KOPT-K1 (cell line): ENCODE measurements around the gene RPS29.
"Not testable (repeated sequence)": the region's sequence is repeated elsewhere in the genome, so short reads cannot be mapped to it uniquely, and the experiment has no call there.

ENCODE experiments used
- H3K27ac ChIP-seq: fragments of 200-600 bp; sonication (generic); 2 replicates; pipeline ENCODE4 v1.5.1; 2016; ENCODE audit warnings: antibody characterized with exemption, mild to moderate bottlenecking, low read depth, low read length; ENCODE audit not compliant: poor library complexity, severe bottlenecking
- H3K36me3 ChIP-seq: fragments of 200-600 bp; sonication (generic); 2 replicates; pipeline ENCODE4 v1.5.1; 2017; ENCODE audit warnings: antibody characterized with exemption, mild to moderate bottlenecking, low read length, moderate library complexity; ENCODE audit not compliant: insufficient read depth
- H3K9me3 ChIP-seq: fragments of 200-600 bp; sonication (generic); 2 replicates; pipeline ENCODE4 v1.5.1; 2017; ENCODE audit warnings: antibody characterized with exemption, low read length, mild to moderate bottlenecking; ENCODE audit not compliant: insufficient read depth, poor library complexity, severe bottlenecking

RPS29 gene

GRCh38 chr14:49585803-49586672 is at the start of gene RPS29:
Gene RPS29, minus strand, starts transcription at chr14:49586380. Its CDS starts 34 bp downstream, at chr14:49586346.
- H3K9me3 ChIP-seq, result no peaks in the 10 kb centered on the region
- H3K36me3 ChIP-seq, result peaks cover 46% of the 10 kb centered on the region
- H3K27ac ChIP-seq, result peak within 1 kb of the TSS; percentile 92

- Histone ChIP-seq H3K27ac (peak within 1 kb of the TSS; percentile 83), H3K36me3 (peaks cover 44% of the 10 kb centered on the region), H3K9me3 (no peaks in the 10 kb centered on the region)
These were observed 48.6 kb upstream of the RPS29 start, which contains the start of gene DNAAF2 for GRCh38 chr14:49634547-49635334. Gene DNAAF2, minus strand, starts transcription at chr14:49635244. Its CDS starts 95 bp downstream, at chr14:49635149.

- Histone ChIP-seq H3K36me3 (peaks cover 36% of the 10 kb centered on the region), H3K9me3 (no peaks in the 10 kb centered on the region), H3K27ac (peak overlapping the region; percentile 83)
These were observed 47.7 kb upstream of the RPS29 start for GRCh38 chr14:49633640-49634546.

GRCh38 chr14:49623941-49624839 is 38.0 kb upstream of the RPS29 start:
- no peaks in the 10 kb centered on the region for H3K9me3 ChIP-seq
- peaks cover 47% of the 10 kb centered on the region for H3K36me3 ChIP-seq
- no peak overlapping the region for H3K27ac ChIP-seq

GRCh38 chr14:49623387-49623786 is 37.2 kb upstream of the RPS29 start:
- Histone ChIP-seq H3K9me3 (no peaks in the 10 kb centered on the region), H3K36me3 (peaks cover 55% of the 10 kb centered on the region), H3K27ac (no peak overlapping the region)

GRCh38 chr14:49622022-49622607 is 35.9 kb upstream of the RPS29 start:
- Histone ChIP-seq H3K27ac (peak overlapping the region; percentile 89), H3K9me3 (no peaks in the 10 kb centered on the region), H3K36me3 (peaks cover 65% of the 10 kb centered on the region)

- H3K9me3 ChIP-seq, result no peaks in the 10 kb centered on the region
- H3K36me3 ChIP-seq, result peaks cover 65% of the 10 kb centered on the region
- peak overlapping the region; percentile 89 for H3K27ac ChIP-seq
These were observed 35.1 kb upstream of the RPS29 start for GRCh38 chr14:49621114-49621881.

- no peaks in the 10 kb centered on the region for H3K9me3 ChIP-seq
- H3K27ac ChIP-seq, result peak within 1 kb of the TSS; percentile 89
- H3K36me3 ChIP-seq, result peaks cover 66% of the 10 kb centered on the region
These were observed 34.3 kb upstream of the RPS29 start, which contains the start of the genes MGAT2 and RPL36AL for GRCh38 chr14:49620182-49621113. Gene MGAT2, plus strand, starts transcription at chr14:49620799. Its CDS starts 470 bp downstream, at chr14:49621269. Gene RPL36AL, minus strand, starts transcription at chr14:49620626. Its CDS starts 1,522 bp downstream, at chr14:49619104.

GRCh38 chr14:49619730-49620129 is 33.5 kb upstream of the RPS29 start:
- Histone ChIP-seq H3K36me3 (peaks cover 72% of the 10 kb centered on the region), H3K9me3 (no peaks in the 10 kb centered on the region), H3K27ac (peak overlapping the region; percentile 89)

GRCh38 chr14:49619273-49619672 is 33.1 kb upstream of the RPS29 start:
- H3K36me3 ChIP-seq, result peaks cover 74% of the 10 kb centered on the region
- H3K9me3 ChIP-seq, result not testable (repeated sequence)

GRCh38 chr14:49617852-49618519 is 31.8 kb upstream of the RPS29 start:
- peaks cover 72% of the 10 kb centered on the region for H3K36me3 ChIP-seq
- H3K27ac ChIP-seq, result no peak overlapping the region
- no peaks in the 10 kb centered on the region for H3K9me3 ChIP-seq

More at GRCh38 chr14:49619273-49619672, 33.1 kb upstream of the RPS29 start:
- H3K27ac ChIP-seq, result peak overlapping the region; percentile 89
